HG03342 (cell line): ENCODE data around the gene PIP4K2A.
A peak's percentile ranks its signal among the peaks of the same experiment; 100 is the strongest.

Experiments
- ATAC-seq: cut with Tn5 transposase; IDR thresholded peaks from one replicate; pipeline ENCODE4 v1.9.1; 2021; ENCODE audit warnings: mild to moderate bottlenecking, moderate library complexity; ENCODE audit not compliant: unreplicated experiment

Gene PIP4K2A

GRCh38 chr10:22623633-22624253, 90.6 kb downstream of the PIP4K2A start:
- no peak for ATAC-seq

DNA sequence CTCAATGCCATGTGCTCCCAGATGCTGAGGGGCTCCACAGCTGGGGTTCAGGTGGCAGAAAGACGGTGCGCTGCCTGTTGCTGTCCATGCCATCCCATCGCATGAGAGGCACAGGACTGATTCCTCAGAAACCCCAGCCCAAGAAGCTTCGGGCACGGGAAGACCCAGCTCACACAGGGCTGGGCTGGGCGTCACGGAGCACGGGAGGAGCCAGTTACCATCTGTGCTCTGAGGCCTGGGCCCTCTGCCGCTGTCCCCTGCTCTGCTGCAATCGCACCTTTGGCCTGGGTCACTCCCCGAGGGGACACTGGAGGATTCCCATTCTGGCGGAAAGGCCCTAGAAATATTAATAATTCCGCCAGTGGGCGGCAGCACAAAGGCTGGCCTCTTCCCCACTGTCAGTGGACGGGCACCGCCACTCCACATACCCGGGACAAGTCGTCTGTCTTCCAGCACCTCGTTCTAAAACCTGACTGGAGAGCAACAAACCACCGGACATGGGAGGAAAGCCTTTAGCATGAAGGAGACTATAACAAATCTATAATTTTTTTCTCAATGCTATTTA, 92.1 kb downstream of the PIP4K2A start:
- ATAC-seq, result no peak

GRCh38 chr10:22621726-22622125, 92.7 kb downstream of the PIP4K2A start:
- no peak for ATAC-seq

- no peak for ATAC-seq
These were observed 93.4 kb downstream of the PIP4K2A start for GRCh38 chr10:22620929-22621328.

DNA sequence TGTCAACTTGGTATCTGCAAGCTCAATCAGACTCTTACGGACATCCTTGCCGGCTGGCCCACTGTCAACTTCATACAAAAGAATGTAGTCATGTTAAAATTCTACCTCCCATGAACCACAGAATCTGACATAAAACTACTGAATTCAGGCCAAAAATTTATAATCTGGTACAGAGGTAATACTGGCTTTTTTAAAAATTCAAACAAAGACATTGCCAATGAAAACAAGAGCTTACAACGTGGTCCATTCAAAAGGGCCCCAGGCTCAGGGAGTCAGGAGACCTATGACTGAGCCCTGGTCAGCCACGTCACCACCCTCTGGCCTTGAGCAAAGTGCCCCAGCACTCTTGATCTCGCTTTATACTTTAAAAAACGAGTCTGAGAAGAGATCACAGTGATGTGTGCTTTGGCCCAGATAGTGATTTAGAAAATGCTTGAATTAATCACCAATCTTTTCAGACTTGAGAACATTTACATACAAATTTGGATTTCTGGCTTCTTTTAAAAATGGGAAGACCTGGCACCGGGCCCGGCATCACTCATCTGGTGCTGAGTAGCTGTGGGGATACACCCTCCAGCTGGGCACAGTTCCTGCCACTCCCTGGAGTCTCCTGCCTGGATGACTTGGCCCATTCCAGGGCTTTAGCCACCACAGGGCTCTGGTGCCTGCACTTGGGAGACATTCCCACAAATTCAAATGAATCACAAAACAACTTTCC, 94.1 kb downstream of the PIP4K2A start:
- ATAC-seq, result no peak

DNA sequence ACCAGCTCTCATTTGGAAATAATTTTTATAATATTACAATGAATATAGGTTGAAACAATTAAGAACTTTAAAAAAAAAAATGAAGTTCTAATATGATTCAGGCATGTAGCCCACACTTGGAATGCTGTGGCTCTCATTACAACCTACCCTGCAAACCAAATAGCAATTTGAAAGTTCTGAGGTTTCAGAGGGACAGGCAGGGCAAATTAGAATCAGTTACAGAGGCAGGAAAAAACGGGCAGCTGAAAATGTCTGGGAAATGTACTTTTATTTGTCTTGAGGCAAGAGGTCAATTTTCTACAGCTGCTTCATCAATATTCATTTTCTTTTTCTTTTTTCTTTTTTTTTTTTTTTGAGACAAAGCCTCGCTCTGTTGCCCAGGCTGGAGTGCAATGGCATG, 95.3 kb downstream of the PIP4K2A start:
- ATAC-seq, result no peak

GRCh38 chr10:22618078-22618785, 96.1 kb downstream of the PIP4K2A start:
- ATAC-seq, result no peak

- ATAC-seq, result no peak
These were observed 96.9 kb downstream of the PIP4K2A start for GRCh38 chr10:22617516-22617915.

DNA sequence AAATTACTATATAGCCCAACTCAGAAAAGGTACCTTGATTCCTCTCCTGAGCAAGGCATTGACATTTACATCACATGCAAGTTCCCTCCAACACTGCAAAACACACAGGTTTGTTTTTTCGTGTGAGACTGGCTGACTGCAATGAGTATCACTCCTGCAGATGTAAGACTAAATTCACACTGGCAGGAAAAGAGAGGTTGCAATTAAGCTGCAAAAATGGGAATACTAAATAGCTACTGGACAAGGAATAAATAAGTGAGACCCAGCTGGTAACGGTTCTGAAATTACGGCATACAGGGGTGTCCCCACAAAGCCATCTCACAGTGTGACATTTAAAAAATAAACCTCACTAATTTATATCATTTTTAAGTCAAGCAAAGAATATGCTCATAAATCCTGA, 97.3 kb downstream of the PIP4K2A start:
- ATAC-seq, result no peak

DNA sequence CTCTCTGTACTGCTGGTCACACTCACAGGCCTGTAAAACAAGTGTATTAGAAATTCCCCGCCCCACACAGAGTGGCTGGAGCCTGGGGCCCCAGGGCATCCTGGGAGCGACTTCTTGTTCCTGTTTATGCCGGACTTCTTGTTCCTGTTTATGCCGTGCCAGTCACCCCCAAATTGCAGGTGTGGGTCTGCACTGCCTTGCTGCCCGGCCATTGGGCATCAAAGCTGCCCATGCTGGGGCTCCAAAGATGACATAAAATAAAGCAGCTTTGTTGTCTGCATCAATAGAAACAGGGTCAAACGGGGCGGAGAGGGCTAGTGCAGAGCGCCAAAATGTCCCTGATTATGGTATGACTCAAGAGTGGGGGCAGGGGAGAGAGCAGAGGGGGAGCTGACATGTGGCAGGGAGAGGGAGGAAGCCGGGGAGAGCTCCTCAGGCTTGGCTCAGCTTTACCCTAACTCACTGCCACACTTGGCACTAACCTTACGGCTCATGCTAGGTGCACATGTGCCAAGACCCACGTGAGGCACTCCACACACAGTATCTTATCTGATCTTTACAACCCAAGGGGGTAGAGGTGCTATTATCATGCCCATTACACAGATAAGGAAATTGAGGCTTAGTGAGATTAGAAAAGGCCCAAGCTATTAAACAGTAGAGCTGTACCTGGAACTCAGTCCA, 98.4 kb downstream of the PIP4K2A start:
- ATAC-seq, result peak; percentile 61

GRCh38 chr10:22615101-22615500, 99.3 kb downstream of the PIP4K2A start:
- no peak for ATAC-seq

GRCh38 chr10:22613011-22613410, 101.4 kb downstream of the PIP4K2A start:
- no peak for ATAC-seq

DNA sequence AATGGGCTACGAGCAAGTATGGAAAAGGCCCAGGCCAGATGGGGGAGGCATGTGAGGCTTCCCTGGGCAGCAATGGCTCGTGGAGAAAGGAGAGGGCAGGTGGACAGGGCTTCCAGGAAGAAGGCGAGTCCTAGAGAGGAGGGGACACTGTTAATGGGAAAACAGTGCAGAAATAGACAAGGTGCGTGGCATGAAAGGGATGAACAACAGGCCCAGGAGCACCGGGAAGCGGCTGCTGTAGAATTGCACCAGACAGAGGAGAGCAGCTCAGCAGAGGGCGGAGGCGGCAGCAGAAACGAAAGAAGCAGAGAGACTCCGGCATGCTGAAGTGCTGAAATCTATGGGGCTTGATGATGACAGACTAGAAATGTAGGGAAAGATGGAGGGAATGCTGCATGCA, 102.1 kb downstream of the PIP4K2A start:
- ATAC-seq, result no peak

- peak; percentile 60 for ATAC-seq
These were observed 102.8 kb downstream of the PIP4K2A start for GRCh38 chr10:22611425-22612115.

DNA sequence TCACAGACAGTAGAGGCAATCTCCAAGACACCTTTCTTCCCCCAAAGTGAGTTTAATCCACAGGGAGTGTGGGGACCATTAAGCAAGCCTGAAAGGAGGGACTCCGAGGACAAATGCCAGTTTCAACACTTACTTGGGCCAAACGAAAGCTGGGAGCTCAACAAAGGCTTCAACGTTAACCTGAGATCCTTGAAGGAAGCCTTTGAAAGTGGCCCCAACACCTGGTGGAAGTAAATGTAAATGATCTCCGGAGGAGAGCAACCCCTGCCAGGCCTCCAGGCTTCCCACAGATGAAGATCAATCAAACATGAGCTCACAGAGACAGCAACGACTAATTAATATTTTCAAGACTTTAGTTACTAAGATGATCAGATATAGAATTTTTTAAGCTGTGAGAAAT, 103.8 kb downstream of the PIP4K2A start:
- no peak for ATAC-seq

DNA sequence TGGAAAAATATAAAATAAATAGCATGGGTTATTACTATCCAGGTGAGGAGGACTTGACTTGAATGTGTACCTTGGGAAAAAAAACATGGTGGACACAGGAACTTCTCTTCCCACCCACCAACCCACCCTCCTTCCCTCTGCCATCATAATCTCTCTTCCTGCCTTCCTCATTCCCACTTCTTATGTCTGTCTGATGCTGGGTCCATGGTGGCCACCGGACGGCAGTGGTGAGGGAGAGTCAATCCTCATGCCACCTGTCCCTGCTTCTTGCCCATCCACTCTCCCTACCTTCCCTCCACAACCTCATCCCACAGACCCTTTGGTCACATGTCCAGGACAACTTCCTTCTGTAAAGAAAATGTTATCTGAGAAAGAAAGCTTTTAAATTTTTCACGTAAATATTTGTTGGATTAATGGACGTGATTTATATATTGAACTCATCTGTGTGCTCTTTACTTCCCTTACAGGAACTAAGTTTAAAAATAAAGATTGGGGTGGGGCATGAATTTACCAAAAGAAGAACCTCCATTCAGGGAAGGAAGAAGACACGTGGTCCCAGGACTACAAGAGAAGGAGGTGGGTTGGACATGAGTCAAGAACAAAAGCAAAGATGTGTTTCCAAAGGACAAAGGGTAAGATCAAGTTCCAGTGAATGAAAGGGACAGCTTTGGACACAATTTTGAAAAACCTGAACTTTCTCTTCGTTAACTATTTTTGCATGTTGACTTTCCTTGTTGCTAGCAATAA, 104.5 kb downstream of the PIP4K2A start:
- no peak for ATAC-seq

DNA sequence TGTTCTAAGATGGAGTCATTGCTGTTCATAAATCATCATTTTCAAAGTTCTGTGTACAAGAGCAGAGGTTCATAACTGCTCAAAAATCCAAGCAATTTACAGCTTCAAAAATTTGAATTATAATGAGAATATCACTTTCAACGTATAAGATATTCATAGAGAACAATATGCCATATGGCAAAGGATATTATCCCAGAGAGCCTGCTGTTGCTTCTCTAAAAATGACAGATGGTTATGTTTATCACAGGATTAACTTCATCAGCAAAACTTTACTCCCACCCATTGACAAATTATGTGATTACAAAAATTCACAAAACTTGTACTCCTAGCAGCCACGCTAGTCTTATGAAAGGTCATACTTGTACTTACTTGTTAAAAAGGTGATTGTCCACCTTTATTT, 105.1 kb downstream of the PIP4K2A start:
- ATAC-seq, result no peak

DNA sequence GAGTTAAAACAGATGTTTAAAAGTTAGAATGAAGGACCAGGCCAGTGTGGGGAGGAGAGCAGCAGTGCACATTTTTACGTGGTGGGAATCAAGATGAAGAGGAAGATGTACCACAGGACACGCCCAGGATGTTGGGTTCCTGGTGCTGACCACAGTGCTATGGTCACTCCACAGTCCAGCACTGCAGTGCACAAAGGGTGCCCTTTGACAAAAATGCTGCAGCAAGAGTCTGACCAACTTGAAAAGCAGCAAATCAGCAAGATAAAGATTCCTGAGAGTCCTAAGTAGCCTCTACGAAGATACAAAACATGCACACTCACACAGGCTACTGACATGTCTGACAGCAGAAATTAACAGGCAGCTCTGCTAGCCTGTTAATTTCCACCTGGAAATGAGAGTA, 107.1 kb downstream of the PIP4K2A start:
- ATAC-seq, result no peak

- peak; percentile 92 for ATAC-seq
These were observed 108.2 kb downstream of the PIP4K2A start for GRCh38 chr10:22606164-22606614.

DNA sequence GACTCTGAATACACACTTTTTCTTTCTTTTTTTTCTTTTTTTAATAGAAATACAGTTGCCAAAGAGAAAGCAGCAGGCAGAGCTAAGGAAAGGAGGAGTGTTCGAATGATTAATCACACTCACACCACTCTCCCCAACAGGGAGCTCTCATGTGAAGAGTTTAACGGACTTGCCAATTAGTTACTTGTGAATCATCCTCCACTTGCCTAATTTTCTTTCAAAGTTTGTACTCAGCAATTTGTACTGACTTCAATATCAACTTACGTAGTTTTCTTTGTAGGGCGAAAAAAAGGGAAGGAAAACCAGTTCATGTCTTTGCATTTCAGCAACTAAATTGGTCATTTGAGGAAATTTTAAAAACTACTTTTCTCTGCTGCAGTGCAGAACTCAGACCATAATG, 109.2 kb downstream of the PIP4K2A start:
- ATAC-seq, result no peak
